HK-2 (cell line): ENCODE measurements around the gene CENPE.
"Not testable (repeated sequence)": the region's sequence is repeated elsewhere in the genome, so short reads cannot be mapped to it uniquely, and the experiment has no call there.

Experiments
- DNase-seq: peaks from one replicate; pipeline ENCODE4 v3.0.0-alpha.2; 2018; ENCODE audit not compliant: unreplicated experiment

The CENPE gene, protein sequence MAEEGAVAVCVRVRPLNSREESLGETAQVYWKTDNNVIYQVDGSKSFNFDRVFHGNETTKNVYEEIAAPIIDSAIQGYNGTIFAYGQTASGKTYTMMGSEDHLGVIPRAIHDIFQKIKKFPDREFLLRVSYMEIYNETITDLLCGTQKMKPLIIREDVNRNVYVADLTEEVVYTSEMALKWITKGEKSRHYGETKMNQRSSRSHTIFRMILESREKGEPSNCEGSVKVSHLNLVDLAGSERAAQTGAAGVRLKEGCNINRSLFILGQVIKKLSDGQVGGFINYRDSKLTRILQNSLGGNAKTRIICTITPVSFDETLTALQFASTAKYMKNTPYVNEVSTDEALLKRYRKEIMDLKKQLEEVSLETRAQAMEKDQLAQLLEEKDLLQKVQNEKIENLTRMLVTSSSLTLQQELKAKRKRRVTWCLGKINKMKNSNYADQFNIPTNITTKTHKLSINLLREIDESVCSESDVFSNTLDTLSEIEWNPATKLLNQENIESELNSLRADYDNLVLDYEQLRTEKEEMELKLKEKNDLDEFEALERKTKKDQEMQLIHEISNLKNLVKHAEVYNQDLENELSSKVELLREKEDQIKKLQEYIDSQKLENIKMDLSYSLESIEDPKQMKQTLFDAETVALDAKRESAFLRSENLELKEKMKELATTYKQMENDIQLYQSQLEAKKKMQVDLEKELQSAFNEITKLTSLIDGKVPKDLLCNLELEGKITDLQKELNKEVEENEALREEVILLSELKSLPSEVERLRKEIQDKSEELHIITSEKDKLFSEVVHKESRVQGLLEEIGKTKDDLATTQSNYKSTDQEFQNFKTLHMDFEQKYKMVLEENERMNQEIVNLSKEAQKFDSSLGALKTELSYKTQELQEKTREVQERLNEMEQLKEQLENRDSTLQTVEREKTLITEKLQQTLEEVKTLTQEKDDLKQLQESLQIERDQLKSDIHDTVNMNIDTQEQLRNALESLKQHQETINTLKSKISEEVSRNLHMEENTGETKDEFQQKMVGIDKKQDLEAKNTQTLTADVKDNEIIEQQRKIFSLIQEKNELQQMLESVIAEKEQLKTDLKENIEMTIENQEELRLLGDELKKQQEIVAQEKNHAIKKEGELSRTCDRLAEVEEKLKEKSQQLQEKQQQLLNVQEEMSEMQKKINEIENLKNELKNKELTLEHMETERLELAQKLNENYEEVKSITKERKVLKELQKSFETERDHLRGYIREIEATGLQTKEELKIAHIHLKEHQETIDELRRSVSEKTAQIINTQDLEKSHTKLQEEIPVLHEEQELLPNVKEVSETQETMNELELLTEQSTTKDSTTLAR (N-terminal part only)

DNA sequence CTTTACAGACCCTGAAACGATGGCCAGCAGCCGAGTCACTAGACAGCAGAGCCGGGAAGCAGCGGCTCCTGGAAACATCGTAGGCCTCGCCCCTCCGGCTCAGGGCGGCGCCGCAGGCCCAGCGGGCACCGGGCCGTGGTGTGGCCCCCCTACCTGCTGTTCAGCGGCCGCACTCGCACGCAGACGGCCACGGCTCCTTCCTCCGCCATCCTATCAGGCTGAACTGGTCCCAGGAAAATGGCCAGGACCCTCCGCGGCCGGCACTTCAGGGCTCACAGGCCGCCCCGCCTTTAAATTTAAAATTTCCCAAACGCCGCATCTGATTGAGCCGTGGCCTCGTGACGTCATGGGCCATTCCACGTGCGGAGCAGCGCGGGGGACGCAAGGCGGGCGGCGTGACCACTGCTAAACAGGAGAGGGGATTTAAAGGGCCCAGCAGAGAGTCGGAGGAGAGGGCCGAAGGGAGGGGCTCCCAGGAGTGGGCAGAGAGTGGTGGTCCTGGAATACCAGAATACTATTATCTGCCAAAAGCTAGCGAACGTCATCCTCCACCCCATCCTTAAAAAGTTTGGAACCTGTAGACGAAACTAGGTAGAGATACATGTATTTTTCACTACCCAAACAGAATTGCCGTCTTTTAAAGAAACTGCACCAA is at the start of gene CENPE:
CENPE (minus strand) TSS at position 233 of the 655 bp plus-strand sequence; CDS start at position 209, 24 bp downstream.
- peak; percentile 87 for DNase-seq

DNA sequence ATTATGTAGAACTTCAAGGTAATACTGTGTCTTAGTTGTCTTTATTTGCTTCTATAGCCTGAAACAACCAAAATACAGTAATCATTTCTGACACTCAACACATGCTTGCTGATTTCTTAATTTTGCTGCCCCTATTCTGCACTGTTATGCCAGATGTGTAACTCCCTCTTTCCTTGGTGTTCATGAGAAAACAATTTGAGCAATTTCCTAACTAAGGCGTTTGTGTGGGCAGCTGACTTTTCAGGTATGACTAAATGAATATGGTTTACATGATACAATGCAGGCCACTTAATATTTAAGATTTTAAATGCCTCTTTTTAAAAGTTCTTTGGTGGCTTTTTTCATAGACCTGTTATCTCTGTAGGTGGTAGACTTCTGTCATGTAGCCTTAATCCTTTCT is 46.1 kb upstream of the CENPE start:
- DNase-seq, result no peak

DNA sequence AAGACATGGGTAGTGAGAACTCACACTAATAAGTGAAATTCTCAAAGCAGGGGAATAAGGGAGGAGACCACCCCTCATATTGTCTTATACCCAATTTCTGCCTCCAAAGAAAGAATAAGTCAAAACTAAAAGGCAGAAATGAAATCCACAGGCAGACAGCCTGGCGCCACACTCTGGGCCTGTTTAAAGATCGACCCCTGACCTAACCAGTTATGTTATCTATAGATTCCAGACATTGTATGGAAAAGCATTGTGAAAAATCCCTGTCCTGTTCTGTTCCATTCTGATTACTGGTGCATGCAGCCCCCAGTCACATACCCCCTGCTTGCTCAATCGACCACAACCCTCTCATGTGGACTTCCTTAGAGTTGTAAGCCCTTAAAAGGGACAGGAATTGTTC is 32.8 kb upstream of the CENPE start:
- not testable (repeated sequence) for DNase-seq

DNA sequence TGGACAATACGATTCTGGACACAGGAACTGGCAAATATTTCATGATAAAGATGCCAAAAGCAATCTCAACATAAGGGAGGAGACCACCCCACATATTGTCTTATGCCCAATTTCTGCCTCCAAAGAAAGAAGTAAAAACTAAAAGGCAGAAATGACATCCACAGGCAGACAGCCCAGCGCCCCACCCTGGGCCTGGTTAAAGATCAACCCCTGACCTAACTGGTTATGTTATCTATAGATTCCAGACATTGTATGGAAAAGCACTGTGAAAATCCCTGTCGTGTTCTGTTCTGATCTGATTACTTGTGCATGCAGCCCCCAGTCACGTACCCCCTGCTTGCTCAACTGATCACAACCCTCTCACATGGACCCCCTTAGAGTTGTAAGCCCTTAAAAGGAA is 25.4 kb upstream of the CENPE start:
- DNase-seq, result not testable (repeated sequence)

DNA sequence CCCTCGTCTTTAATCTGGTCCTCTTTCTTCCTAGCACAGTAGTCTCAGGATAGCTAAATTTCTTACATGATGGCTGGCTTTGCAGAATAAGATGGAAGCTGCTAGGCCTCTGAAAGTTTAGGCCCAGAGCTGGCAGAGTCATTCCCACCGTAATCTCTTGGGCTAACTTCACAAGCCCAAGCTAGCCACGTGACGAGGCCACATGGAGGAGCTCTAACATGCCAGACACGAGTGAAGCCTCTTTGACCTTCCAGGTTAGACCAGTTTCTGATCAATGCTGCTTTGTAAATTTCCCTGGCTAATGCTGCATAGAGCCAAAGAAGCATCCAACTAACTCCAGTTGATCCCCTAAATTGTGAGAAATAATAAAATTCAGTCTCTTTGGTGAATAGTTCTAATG is 9.5 kb upstream of the CENPE start:
- DNase-seq, result no peak

DNA sequence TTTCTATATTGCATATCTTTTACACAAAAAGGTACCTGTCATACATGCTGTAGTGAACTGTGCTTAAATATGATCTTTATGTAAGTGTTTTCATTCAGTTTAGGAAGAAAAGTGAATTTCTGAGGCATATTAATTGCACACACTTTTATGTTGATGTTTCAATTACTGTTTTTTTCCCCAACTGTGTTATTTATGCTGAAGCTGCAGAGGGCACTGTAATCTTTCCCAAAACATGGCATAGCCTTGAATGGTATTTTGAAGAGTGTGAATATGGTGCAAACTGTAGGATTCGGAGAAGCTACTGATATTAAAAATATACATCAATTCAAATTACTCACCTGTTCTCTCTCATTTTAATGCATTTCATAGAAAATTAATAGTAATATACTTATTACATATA is 6.0 kb upstream of the CENPE start:
- DNase-seq, result no peak

DNA sequence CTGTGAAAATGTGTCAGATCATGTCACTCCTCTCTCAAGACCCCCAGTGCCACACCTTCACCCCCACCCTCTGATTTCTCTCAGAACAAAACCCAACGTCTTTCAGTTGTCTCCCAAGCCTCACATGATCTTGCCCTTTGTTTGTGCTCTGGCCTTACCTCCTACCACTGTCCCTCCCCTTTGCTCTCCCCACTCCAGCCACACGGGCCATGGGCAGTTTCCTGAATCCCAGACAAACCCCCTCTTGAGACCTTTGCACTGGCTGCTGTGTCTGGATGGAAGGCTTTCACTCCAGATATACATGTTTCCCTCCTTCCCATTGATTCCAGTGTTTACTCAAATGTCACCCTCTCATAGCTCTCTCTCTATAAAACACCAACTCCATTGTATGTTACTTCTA is 3.6 kb upstream of the CENPE start:
- DNase-seq, result no peak

DNA sequence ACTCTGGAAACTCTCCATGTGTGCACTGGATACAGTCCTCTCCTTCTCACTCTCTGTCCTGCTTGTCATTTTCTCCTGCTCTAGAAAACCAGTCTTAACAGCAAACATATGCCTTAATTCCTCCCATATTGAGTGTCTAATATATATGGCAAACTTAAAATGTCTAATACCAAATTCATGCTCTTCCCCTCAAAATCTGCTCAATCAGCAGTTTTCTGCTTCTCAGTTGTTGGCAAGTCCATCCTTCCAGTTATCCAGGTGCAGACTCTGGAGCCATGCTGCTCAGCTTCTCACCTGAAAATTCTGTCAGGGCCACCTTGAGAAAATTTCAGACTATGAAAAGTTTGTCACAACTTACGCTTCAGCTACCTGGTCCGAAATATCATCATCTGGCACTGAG is 3.1 kb upstream of the CENPE start:
- no peak for DNase-seq

DNA sequence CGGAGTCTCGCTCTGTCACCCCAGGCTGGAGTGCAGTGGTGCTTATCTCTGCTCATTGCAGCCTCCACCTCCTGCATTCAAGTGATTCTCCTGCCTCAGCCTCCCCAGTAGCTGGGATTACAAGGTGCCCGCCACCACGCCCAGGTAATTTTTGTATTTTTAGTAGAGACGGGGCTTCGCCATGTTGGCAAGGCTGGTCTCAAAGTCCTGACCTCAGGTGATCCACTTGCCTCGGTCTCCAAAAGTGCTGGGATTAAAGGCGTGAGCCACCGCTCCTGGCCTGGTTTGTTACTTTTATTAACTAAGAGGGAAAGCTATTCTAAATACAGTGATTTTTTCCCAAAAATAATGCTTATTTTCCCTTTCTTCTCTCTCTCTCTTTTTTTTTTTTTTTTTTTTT is 866 bp upstream of the CENPE start:
- no peak for DNase-seq

DNA sequence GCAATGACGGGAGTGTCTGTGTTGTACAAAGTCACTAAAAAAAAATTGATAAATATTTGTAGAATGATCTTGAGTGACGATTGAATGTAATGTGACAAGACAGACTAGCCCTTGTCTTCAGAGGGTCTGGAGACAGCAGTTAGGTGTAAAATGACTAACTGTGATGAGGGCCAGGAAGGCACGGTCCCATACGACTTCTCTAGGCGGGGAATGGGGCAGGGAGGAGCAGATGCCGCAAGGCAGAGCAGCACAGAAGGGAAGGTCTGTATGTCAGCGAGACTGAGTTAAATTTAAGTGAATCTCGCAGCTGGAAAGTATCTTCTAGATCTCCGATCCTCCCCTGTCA is 405 bp downstream of the CENPE start:
- no peak for DNase-seq

DNA sequence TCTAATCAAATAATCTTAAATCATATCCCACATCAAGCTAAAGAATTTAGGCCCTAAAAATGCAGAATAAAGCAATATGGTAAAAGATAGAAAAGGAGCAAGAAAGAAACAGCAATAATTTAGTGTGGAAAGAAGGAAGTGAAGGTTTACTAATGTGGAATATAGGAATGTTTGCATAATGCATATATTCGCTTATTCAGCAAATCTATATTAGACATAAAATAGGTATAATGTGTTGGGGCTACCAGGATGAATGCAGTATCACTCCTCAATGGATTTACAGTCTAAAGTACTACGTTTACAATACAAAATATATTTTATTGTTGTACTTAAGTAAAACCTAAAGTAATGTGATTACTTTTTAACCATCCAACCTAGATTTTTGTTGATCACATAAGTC is 4.7 kb downstream of the CENPE start:
- DNase-seq, result no peak

DNA sequence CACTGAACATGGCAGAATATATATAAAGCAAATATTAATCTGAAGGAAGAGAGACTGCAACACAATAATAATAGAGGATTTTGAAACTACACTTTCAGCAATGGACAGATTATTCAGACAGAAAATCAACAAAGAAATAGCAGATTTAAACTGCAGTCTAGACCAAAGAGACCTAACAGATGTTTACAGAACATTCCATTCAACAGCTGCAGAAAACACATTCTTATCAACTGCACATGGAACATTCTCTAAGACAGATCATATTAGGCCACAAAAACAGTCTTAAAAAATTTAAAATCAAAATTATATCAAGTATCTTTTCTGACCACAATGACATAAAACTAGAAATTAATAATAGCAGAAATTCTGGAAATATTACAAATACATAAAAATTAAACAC is 27.1 kb downstream of the CENPE start:
- no peak for DNase-seq

DNA sequence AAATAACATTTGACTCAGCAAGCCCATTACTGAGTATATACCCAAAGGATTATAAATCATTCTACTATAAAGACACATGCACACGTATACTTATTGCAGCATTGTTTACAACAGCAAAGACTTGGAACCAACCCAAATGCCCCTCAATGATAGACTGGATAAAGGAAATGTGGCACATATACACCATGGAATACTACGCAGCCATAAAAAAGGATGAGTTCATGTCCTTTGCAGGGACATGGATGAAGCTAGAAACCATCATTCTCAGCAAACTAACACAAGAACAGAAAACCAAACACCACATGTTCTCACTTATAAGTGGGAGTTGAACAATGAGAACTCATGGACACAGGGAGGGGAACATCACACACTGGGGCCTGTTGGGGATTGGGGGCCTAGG is 28.4 kb downstream of the CENPE start:
- not testable (repeated sequence) for DNase-seq

DNA sequence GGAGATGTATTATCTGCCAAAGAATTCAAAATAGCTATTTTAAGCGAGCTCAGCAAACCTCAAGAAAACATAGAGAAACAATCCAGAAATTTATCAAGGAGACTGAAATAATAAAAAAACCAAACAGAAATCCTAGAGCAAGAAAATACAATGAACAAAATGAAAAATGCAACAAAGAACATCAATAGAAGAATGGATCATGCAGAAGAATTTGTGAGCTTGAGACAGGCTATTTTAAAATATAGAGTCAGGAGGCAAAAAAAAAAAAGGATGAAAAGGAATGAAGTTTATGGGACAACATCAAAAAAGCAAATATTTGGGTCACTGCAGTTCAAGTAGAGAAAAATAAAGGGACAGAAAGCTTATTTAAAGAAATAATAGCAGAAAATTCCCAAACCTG is 29.1 kb downstream of the CENPE start:
- no peak for DNase-seq

DNA sequence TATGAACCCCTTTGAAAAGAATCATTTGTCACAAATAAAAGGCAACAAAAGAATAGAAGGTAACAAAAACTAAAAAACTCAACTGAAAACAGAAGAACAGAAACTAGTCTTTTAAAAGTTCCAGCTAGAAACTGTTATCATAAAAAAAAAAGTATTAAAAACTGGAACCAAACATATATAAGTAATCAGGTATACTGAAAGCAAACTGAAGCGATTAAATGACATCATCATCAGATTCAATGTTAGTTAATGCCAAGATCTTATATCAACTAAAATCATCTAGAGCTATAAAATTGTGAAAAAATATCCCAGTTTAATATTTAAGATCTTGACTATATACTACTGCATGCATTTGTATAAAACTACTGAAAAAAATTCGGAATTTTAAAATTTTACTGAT is 36.0 kb downstream of the CENPE start:
- no peak for DNase-seq

DNA sequence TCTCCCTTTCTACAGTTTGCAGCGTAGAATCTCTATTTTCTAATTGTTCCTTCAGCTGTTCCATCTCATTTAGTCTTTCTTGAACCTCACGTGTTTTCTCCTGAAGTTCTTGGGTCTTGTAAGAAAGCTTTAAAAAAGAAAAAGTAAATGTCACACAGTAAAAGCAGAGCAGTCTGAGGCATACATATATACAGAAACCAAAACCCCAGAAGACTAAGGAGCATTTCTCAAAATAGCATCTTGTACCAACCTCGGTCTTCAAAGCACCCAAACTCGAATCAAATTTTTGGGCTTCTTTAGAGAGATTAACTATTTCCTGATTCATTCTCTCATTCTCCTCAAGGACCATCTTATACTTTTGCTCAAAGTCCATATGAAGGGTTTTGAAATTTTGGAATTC is 39.4 kb downstream of the CENPE start:
- DNase-seq, result no peak

DNA sequence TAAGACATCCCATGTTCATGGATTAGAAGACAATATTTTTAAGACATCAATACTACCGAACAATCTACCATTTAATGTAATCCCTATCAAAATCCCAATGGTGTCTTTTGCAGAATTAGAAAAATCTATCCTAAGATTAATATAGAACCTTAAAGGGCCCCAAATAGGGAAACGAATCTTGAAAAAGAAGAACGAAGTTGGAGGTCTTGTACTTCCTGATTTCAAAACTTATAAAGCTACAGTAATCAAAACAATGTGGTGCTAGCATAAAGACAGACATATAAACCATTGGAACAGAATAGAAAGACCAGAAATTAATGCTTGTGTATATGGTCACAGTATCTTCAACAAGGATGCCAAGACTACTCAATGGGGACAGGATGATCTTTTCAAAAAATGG is 42.0 kb downstream of the CENPE start:
- DNase-seq, result no peak

DNA sequence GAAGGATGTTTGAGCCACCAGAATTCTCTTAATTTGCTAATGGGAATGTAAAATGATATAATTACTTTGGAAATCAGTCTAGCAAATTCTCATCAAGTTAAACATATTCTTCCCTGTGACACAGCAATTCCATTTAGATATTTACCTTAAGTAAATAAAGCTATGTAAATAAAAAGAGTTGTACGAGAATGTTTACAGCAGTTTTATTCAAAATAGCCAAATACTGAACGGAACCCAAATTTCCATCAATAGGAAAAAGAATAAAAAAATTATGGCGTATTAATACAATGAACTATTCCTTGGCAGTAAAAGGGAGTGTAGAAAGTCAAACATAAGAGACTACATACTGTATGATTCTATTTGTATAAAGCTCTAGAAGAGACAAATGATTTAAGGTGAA is 45.8 kb downstream of the CENPE start:
- DNase-seq, result no peak

DNA sequence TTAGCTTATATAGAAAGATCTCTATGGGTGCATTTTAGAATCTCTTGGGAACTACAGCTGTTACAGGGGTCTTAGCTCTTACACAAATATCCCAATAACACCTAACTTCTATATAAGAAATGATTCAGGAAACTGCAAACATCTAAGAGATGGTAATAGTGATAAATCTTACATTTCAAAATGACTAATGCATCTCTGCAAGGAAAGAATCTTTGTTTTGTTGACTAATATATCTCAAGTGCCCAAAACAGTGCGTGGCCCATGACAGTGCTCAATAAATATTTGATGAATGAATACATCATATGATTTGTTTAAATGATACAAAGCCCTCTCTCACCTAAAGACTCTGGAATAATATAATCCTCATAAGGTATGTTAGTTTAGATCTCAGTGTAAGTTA is 47.5 kb downstream of the CENPE start:
- DNase-seq, result no peak

DNA sequence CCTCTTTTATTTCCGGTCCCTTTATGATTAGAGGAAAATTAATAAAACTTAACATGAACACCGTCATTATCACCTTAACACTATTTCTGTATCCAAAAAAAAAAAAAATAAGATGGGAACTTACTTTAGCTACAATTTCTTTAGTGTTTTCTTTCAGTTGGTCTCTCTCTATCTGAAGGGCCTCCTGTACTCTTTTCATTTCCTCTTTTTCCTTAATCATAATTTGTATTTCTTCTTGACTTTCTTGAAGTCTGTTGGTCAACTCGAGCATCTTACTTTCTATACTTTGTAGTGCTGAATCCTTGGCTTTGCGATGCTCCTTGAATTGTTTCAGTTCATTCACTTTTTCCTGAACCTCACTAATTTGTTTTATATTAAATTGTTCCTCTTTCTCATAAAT is 53.2 kb downstream of the CENPE start:
- no peak for DNase-seq

DNA sequence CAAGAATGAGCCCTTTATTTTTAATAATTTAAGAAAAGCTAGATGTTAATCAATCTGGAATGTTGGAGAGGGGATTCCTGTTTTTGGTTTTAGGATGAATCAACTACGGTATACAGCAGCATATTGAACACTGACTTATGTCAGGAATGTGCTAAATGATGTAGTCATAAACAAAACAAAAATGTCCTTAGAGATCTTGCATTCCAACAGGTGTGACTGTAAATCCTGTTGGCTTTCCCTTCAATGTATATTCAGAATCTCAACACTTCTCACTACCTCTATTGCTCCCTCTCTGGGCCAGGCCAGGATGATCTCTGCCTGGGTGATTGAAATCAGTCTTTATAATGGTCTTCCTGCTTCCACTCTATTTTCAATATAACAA is 60.7 kb downstream of the CENPE start:
- no peak for DNase-seq
